ENCODE data around the gene ADNP2.

The ADNP2 gene

GRCh38 chr18:80130555-80130954, 21.5 kb downstream of the ADNP2 start:
- no peak for DNase-seq (ENCODE audit: extremely low read depth, low read depth)
- TF ChIP-seq CTCF (IDR thresholded peaks at IDR 0.05; ENCODE audit: low read depth, low read length, missing control alignments), result no peak
- no peak overlapping the region for H3K4me3 ChIP-seq (replicated peaks; ENCODE audit: low read depth, low read length)

- no peak overlapping the region for H3K4me3 ChIP-seq (replicated peaks; ENCODE audit: low read depth, low read length)
- TF ChIP-seq CTCF (IDR thresholded peaks at IDR 0.05; ENCODE audit: low read depth, low read length, missing control alignments), result no peak
- DNase-seq (ENCODE audit: extremely low read depth, low read depth), result no peak
Measured at GRCh38 chr18:80132180-80132812, 23.2 kb downstream of the ADNP2 start.

- no peak overlapping the region for H3K4me3 ChIP-seq (replicated peaks; ENCODE audit: low read depth, low read length)
- no peak for TF ChIP-seq CTCF (IDR thresholded peaks at IDR 0.05; ENCODE audit: low read depth, low read length, missing control alignments)
Measured at GRCh38 chr18:80133124-80133523, 24.1 kb downstream of the ADNP2 start.

GRCh38 chr18:80135136-80135535, 26.1 kb downstream of the ADNP2 start:
- no peak for TF ChIP-seq CTCF (IDR thresholded peaks at IDR 0.05; ENCODE audit: low read depth, low read length, missing control alignments)
- H3K4me3 ChIP-seq (replicated peaks; ENCODE audit: low read depth, low read length), result no peak overlapping the region
- DNase-seq (ENCODE audit: extremely low read depth, low read depth), result no peak

More at GRCh38 chr18:80133124-80133523, 24.1 kb downstream of the ADNP2 start:
- DNase-seq (ENCODE audit: extremely low read depth, low read depth), result no peak

- no peak for TF ChIP-seq CTCF (IDR thresholded peaks at IDR 0.05; ENCODE audit: low read depth, low read length, missing control alignments)
- DNase-seq (ENCODE audit: extremely low read depth, low read depth), result no peak
- no peak overlapping the region for H3K4me3 ChIP-seq (replicated peaks; ENCODE audit: low read depth, low read length)
Measured at GRCh38 chr18:80136679-80137078, 27.6 kb downstream of the ADNP2 start.

- no peak overlapping the region for H3K4me3 ChIP-seq (replicated peaks; ENCODE audit: low read depth, low read length)
- no peak for DNase-seq (ENCODE audit: extremely low read depth, low read depth)
- TF ChIP-seq CTCF (IDR thresholded peaks at IDR 0.05; ENCODE audit: low read depth, low read length, missing control alignments), result no peak
Measured at GRCh38 chr18:80137137-80137536, 28.1 kb downstream of the ADNP2 start.

- no peak for DNase-seq (ENCODE audit: extremely low read depth, low read depth)
- no peak overlapping the region for H3K4me3 ChIP-seq (replicated peaks; ENCODE audit: low read depth, low read length)
- TF ChIP-seq CTCF (IDR thresholded peaks at IDR 0.05; ENCODE audit: low read depth, low read length, missing control alignments), result no peak
Measured at GRCh38 chr18:80137976-80138375, 28.9 kb downstream of the ADNP2 start.
